Stimulated activated CD8-positive, alpha-beta memory T cell treated with anti-CD3 and anti-CD28 coated beads, Interleukin-15, amount 100 ng/mL, for 48 hours (primary cell): Measurements from ENCODE around the gene CD82.

Experiments used
- DNase-seq, 2 donors: peaks; one replicate each; pipeline ENCODE4 v3.0.0-alpha.2; 2020; ENCODE audit warnings: low read depth in 2 of 2

Gene CD82

DNA sequence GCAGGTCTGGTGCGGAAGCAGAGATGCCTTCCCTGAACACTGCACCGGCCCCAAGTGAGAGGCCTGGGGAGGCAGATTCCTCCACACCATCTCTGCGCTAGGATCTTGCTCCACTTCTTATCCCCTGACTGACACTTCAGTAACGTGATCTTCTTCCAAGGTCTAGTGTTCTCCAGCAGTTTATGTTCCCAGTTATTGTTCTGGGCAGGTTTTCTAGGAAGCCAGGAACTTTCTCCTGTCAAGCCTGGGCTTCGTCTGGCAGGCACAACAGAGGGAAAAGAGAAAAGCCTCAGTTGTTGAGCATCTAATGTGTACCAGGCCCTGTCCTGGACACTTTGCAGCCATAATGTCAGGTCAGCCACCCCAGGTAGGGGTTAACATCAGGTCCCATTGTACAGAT lies 10.5 kb downstream of the CD82 start:
- no peak for DNase-seq

DNA sequence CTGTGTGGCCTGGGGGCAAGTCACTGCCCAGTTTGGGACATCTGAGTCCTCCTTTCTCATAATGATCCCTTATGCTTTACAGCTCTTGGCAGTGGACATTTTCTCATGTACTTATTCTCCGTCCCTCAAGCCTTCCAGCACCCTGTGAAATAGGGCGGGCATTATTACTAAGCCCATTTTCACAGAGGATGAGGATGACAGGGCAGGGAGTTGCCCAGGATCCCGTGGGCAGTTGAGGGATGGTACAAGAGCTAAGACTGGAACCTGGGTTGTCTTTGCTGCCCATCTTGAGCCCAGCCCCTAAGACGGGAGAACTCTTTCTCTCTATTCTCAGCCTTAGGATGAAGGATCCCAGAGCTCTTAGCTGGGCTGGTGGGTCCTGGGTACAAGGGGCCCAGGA lies 11.2 kb downstream of the CD82 start:
- DNase-seq = no peak

DNA sequence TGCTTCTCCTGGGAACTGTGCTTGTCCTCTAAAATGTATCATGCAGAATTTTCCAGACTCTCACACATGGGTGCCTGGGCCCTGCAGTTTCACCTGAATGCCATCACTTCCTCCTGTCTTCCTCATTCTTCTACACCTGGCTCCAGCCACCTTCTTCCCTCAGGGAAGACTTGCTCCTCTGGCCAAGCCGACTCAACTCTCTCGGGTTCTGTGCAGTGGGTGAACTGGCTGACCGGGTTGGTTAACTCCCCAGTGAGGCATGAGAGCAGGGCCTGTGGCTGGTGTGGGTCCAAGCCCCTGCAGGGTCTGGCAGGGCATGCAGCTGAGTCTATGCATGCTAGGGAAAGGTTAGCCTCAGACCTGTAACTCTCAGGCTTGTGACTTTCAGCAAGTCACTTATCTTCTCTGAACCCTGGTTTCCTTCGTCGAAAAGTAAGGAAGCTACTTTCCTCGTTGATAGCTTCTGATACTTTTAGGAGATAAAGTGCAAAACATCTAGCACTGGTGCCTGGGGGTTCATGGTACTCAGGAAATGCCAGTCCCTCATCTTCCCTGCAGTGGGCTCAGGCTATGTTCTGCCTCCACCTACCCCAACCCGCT lies 11.9 kb downstream of the CD82 start:
- no peak for DNase-seq

DNA sequence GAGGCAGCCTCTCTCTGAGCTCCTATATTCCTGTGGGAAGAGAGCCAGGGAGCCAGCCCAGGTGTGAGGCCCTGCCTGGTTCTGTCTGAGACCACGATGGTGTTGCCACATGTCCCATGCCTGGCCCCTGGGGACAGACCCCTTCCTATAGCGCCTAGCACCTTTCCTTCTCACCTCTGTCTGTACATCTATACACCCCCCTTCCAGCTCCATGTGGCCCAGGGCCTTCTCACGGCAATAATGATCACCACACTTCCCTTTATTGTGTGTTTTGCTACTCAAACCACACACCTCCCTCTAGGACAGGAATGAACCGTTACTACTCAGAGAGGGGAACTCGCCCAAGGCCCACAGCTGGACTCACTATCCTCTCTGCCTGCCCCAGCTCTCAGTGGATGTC lies 12.8 kb downstream of the CD82 start:
- DNase-seq = no peak

DNA sequence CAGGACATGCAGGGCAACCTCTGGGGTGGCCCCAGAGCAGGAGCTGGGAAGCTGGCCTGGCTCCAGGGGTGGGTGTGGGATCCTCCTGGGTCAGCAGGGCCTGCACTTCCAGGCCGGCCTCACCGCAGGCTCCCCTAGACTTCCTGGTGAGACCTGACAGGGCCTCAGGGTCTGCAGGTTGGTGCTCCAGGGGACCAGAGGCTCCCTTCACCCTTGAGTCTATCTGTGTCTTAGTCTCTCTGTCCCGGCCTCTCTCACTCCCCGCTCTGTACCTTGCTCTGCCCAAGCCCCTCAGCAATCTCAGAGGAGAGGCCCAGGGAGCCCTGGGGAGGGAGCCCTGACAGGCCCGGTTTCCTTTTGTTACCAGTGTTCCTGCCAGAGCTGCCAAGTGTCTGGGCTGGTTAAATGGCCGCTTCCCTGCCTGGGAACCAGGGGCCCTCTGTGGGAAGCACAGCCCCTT lies 13.9 kb downstream of the CD82 start:
- no peak for DNase-seq

DNA sequence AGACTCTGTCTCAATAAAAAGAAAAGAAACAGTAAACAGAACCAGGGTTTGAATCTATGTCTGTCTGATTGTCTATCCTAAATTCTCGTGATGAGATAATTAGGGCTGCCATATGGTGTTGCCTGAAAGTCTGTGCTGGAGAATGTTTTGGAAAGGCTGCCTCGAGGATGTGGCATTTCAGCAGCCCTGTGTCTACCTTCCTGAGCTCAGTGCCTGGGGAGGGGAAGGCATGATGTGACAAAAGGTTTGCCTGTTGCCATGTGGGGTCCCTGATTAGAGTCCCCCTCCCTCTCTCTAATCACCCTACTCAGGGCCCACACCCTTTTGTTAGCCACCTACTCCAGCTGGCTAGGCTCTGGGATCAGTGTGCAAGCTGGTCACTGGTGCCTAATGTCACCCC lies 15.2 kb downstream of the CD82 start:
- no peak for DNase-seq

DNA sequence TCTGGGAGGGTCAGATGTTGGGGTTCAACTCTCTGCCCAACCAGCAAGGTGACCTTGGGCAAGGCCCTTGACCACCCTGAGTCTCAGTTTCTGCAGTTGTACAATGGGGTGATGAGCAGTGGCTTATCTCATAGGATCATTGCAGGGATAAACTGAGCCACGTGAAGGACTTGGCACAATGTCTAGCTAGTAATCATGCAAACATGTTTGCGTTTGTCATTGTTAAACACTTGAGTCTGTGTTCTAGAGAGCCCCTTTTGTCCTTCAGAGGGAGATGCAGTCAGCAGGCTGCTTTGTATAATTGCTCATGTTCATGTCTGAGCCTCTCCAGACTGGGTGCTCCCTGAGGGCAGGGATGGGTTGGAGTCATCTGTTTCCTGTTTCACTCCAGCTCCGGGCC lies 15.8 kb downstream of the CD82 start:
- DNase-seq = no peak

DNA sequence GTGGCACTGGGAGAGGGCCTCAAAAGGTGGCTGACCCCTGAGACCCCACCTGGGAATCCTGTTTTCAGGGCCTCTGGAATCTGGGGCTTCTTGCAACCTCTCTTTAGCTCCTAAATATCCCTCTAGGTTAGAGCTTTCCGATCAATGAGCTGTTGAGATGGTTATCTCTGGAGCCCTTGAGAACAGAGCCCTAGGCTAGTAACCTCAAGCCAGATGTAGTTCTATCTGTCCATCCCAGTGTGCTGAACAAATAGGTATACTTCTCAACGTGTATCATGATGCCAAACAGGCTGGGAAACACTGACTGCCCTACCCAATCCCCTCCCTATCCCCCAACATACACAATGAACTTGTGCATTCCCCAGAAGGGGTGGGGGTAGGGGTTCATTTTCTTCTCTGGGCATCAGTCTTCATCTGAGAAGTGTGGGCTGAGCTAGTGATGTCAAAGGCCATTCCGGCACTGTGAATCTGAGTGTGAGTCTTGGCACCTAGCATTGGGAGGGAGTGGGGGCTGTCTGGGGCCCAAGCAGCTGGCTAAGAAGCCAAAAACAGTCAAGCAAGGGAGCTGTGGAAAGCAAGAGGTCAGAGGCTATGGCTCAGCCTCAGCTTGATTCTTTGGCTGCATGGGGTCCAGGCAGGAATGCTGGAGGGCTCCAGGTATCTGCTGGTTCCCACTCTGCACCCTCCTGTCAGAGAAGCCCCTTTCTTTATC lies 17.3 kb downstream of the CD82 start:
- DNase-seq = no peak

DNA sequence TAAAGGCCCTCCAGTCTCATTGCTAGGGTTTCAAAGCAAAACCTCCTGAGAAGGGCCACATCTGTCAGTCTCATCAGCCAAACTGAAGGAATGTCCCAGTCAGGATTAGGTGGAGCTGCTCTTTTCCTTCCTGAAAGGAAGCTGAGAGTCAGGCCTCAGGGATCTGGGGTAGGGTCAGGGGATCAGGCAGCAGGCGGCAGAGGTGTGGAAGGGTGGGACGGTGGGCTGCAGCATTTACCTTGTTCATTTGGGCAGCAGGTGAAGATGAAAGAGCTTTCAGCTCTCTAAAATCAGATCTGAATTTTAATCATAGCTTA lies 17.8 kb downstream of the CD82 start:
- DNase-seq = no peak

DNA sequence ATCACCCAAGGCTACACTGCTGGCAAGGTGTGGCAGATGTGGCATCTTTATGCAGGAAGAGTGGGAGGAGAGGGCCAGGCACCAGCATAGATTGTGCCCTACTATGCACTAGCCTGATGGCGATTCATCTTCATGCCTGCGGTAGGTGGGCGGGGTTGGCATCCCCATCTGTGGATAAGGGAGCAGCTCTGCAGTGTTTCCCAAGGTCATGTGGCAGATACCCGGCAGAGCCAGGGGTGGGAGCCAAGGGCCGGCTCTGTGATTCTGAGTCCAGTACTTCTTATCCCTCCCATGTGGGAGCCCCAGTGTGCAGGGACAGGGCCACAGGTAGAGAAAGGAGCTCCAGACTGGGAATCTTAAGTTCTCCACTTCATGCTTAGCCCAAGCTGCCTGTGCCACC lies 20.0 kb downstream of the CD82 start:
- no peak for DNase-seq

DNA sequence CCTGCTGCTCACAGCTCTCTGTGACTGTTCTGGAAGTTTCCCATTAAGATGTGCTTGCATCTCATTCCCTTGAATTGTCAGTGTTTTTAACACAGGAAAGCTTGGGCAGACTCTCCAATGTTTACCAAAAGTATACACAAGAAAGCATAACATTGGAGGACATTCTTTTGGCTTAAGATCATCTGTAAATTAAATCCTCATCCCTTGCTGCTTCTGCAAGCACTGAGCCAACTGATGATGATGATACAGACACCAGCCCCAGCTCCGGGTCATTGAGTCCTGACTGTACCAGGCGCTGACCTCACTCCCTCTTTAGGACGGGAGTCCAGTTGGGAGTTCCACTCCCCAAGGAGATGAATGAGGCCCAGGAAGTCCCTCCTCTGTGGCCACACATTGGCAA lies 23.8 kb downstream of the CD82 start:
- no peak for DNase-seq

DNA sequence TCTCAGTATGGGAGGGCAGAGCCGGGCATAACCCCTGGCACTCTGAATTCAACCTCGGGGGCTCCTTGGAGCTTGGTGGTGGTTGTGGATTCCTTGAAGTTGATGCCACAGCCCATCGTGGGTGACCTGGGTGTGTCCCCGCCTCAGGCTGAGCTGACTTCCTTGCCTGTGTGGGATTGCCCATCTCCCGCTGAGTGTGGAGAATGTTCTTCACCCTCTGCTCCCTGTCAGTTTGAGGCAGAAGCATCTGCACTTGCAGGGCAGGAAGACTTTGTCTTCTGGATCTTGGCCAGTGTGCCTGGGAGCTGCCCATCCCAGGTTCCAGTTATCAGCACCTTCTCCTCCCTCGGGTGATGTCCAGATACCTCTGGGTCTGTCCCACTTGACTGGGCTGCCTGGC lies 25.3 kb downstream of the CD82 start:
- DNase-seq = no peak

DNA sequence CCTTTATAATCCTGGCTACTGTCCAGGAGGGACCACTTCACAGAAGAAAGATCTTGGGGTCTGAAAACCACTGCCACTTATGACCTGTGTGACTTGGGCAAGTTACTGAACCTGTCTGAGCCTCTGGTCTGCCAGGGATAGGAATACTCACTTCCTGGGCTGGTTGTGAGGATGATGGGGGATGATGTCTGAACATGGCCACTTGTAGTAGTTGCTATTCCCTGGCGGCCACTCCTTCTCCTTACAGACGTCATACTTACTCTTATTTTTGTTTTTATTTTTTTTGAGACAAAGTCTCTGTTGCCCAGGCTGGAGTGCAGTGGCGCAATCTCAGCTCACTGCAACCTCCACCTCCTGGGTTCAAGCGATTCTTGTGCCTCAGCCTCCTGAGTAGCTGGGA lies 26.1 kb downstream of the CD82 start:
- no peak for DNase-seq

DNA sequence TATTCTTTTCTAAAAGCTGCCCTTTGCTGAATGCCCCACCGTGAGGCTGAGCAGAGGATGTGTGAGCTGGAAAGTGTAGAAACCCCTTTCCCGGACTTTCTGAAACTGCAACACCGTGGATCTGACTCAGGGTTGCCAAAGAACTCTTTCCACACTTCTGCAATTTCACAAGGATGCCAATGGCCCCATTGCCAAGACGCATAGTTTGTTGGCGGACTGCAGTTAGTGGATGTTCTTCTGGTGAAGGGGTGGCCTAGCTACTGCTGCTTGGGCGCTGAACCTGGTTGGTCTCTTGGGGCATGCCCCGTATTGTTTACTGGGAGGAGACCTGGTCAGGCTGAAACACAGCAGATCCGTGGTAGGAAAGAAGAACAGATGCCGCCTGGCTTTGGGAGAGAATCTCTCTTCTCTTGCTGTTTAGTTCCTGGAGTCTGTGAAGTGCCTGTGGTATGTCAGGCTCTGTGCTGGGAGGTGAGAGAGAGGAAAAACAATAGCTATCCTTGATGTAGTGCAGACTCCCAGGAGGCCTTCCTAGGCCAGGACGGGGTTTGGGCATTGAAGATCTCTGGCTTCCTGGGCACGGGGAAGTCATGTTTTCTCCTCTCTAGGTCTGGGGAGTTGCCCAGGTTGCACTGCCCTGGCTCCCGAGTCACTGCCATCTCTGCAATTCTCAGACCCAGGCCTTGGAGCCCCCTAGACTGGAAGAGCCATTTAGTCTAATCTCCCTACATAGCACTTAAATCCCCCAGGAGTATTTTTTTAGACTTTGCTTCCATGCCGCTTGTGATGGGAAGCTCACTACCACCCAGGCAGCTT lies 26.9 kb downstream of the CD82 start:
- DNase-seq = no peak

DNA sequence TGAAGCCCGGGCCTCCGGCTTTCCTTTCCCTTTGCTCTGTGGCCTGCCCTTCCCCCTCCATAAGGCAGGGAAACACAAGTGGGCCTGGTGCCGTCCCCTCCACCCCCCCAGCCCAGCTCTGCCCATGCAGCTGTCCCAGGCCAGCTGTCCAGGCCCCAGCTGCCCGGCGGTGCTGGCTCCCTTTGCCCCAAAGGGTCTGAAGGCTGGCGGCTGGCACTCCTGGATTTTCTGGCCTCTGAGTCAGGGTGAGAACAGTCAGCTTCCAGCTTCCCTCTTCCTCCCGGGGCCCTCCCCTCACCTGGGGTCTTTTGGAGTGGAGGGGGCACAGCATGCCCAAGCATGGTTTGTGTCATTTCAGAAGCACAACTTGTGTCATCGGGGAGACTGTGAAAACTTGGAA lies 27.8 kb downstream of the CD82 start:
- no peak for DNase-seq

DNA sequence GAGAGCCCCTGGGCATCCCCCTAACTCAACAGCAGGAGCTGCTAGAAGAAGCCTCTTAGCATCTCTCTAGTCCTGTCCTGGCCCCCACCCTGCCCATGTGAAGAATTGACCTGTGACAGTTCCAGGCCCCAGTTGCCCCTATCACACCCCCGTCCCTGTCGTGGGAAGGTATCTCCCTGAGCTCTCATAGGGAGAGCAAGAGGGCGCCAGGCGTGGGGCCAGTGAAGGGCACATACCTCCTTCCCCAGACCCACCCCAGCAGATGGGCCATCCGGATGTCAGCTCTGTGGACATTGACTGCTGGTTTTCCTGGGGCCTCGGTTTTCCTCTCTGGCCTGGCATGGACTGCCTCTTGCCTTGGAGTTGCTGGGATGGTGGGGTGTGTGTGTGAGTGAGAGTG lies 29.5 kb downstream of the CD82 start:
- DNase-seq = no peak

DNA sequence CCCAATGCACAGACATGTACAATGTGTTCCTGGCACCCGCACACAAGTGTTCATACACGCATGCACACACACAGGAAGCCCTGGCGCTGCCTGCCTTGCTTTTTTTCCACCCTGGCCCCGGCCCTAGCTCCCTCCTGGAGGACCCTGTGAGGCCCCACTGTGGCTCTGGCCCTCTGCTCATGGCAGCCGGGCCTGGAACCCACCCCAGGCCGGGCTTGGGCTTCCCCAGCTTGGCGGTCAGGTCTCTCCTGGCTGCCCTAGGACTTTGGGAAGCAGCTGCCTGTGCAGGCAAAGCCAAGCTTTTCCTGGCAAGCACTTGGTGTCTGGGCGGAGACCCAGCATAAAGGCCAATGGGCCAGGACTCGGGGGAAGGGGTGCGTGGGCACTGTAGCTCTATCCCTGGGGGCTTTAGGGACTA lies 30.5 kb downstream of the CD82 start:
- no peak for DNase-seq

DNA sequence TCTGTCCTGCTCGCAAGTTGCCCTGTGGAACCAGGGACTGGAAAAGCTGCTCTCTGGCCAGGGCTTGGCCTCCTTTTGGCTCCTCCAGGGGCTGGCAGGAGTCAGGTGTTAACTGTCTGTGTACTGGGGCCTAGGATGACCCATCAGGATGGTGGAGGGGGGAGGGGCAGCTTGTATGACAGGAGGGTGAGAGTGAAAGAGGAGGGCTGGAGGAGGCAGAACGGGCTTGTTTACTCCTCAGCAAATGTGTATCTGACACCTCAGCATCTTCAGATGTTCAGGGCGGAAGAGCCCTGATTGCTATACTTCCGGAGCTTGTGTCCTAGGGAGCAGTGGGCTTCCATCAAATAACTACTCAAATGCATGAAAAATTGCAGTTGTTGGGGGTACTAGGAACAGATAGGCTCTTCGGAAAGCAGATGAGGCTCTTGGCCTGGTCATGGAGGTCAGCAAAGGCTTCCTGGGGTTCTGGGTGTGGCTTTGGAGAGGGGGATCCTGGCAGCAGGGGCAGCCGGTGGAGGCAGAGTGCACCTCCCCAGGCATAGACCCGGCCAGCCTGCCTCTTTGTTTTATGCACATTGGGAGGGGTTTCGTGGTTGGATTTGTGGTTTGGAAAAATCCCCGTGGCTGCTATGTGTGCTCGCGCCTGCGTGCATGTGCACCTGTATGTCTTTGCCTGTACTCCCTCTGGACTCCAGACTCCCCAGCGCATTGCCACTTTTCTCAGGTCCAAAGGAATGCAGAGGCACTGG lies 31.2 kb downstream of the CD82 start:
- peak in 1 of 2 donors; percentile 55 for DNase-seq

DNA sequence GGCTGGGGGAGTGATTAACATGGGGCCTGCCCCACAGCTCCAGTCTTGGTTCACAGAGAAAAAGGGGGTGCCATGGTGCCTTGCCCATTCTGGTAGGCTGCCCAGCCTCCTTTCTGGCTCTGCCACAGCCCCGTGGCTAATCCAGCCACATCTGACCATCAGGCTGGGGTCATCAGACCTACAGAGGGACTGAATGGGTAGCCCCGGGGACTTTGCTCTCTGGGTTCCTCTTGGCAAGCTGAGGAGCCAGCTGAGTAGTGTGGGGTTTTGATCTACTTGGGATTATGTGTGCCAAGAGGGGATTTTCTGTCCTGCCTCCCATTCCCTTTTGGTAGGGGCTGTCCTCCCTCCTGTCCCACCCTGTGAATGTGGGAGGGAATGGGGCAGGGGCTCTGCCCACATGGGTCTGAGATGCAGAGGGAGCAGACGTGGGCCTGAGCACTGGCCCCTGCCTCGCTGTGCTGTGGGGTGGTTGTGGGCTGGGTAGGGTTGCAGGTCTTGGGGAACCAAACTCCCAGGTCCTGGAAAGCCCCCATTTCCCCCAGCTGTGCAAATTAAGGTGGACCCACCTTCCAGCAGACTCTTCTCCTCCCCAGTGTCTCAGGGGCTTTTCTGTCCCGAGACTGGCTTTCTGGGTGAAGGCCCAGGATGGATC lies 32.0 kb downstream of the CD82 start:
- no peak for DNase-seq

DNA sequence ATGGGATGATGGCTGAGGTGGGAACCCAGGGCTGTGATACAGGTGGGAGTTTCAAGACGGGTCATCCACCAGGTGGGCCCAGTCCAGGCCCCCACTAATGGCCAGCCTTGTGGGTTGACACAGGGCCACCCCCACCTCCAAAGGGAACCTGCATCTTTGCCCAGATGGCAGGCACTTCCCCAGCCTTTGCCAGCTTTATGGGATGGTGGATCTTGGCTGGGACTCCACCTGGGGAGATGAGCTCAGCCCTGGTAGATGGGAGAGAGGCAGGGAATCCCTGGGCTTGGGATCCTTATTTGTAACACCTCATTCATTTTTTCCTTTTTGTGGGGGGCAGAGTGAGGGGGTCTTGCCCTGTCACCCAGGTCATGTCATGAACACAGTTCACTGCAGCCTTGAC lies 33.4 kb downstream of the CD82 start:
- DNase-seq = no peak

DNA sequence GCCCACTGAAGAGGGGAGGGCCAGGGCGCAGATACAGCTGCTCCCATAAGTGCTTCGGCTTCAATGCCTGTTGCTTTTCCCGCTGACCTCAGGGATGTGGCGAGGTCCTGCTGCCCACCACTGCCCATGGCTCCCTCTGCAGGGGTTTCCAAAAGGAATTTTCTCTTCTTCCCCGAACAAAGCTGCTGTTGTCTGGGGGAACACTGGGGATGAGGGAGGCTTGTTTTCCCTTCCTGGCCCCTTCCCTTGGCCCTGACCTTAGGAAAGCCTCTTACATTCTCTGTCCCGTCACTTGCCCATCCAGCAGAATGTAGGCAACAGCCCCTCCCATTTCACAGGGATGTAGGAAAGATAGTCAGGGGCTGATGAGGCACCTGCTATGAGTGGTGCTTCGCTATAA lies 34.8 kb downstream of the CD82 start:
- no peak for DNase-seq

DNA sequence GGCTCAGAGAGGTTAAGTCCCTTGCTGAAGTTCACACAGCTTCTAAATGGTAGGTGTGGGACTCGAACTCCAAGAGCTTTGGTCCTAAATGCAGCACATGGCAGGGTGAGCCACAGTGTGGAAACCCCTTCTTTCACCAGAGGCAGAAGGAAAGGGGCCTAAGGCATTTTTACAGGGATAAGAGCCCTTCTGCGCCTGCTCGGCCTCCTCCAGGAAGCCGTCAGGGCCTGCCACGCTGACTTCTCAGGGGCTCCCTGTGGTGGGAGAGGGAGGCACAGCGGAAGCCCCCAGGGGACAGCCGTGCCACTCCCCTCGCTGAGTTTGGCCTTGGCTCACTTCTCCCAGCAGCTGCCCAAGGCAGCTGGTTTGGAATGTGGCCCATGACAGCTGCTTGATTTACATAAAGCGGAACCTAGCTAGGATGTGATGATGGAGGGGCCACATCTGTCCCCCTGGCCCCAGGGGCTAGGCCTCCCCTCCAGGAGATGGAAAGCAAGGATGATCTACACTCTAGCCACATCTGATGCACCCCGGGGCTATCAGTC lies 35.4 kb downstream of the CD82 start:
- DNase-seq = no peak
